Sigmoid colon (tissue), 4 donors: Measurements from ENCODE around the gene DIRAS3.

Experiments used
- CTCF ChIP-seq, 4 experiments: fragments of 450-650 bp in 3 of 4; fragments of 200-600 bp in 1 of 4; IDR thresholded peaks; one replicate each; pipeline ENCODE4 v1.5.1; 2016 to 2019; ENCODE audit warnings: antibody characterized with exemption in 4 of 4, mild to moderate bottlenecking in 3 of 4, moderate library complexity in 2 of 4
- EP300 ChIP-seq, 4 donors: sonication (generic); formaldehyde crosslinking; IDR thresholded peaks; one replicate each; pipeline ENCODE4 v1.6.1; 2017; ENCODE audit warnings: antibody characterized with exemption in 4 of 4

- TF ChIP-seq CTCF (IDR thresholded peaks at IDR 0.05) (no peak), EP300 (IDR thresholded peaks at IDR 0.05) (no peak)
Measured at GRCh38 chr1:68051475-68051874, 1.0 kb upstream of the DIRAS3 start.
